Activated CD4-positive, alpha-beta memory T cell treated with anti-CD3 and anti-CD28 coated beads for 36 hours (primary cell): ENCODE data around the gene TINAG. TPM values are rescaled to one million over a fixed set of nuclear protein-coding genes. Genes with fewer than 3 reads are reported as not detected.

Experiments used
- CTCF ChIA-PET: fragments of 350-600 bp; sonication (Branson Sonifier 250); formaldehyde crosslinking; loops from one replicate; lab custom pipeline; 2021; ENCODE audit warnings: antibody characterized with exemption, inconsistent platforms; lab: Charles Lee
- POLR2A ChIA-PET: fragments of 350-600 bp; sonication (Branson Sonifier 250); formaldehyde crosslinking; loops from one replicate; lab custom pipeline; 2021; ENCODE audit warnings: antibody characterized with exemption; lab: Charles Lee
- DNase-seq: peaks from one replicate; pipeline ENCODE4 v3.0.0-alpha.2; 2020
- H3K27ac Mint-ChIP-seq: one replicate; pipeline ENCODE4 v1.8.0; 2021; ENCODE audit warnings: mixed read lengths
- H3K27me3 Mint-ChIP-seq: one replicate; pipeline ENCODE4 v1.8.0; 2021; ENCODE audit warnings: mixed read lengths
- H3K36me3 Mint-ChIP-seq: one replicate; pipeline ENCODE4 v1.8.0; 2021; ENCODE audit warnings: mixed read lengths
- H3K4me1 Mint-ChIP-seq: one replicate; pipeline ENCODE4 v1.8.0; 2021; ENCODE audit warnings: low read depth, mixed read lengths
- H3K4me3 Mint-ChIP-seq: one replicate; pipeline ENCODE4 v1.8.0; 2021; ENCODE audit warnings: mild to moderate bottlenecking, mixed read lengths
- H3K9me3 Mint-ChIP-seq: one replicate; pipeline ENCODE4 v1.8.0; 2021; ENCODE audit warnings: mixed read lengths
- intact Hi-C: fragments of 100-400 bp; cut with micrococcal nuclease; formaldehyde crosslinking; loops from one replicate; pipeline ENCODE4 v1.15.1; 2023
- total RNA-seq, 2 experiments: library from RNA; stranded (reverse); gene quantifications; one replicate each; pipeline ENCODE4 v1.2.3, GENCODE V29; 2021

The TINAG gene
- total RNA-seq, 2 experiments from 2014 or later: not detected

GRCh38 chr6:54390362-54390761 lies 82.1 kb downstream of the TINAG start:
- no peak for DNase-seq
- Mint-ChIP-seq H3K4me3 (no peak overlapping the region), H3K27ac (no peak overlapping the region), H3K36me3 (no peaks in the 10 kb centered on the region), H3K4me1 (no peaks in the 10 kb centered on the region), H3K27me3 (no peaks in the 10 kb centered on the region), H3K9me3 (peaks cover 3% of the 10 kb centered on the region)
- POLR2A ChIA-PET: no interaction called here
- CTCF ChIA-PET: no interaction called here
- intact Hi-C loops: no loop called here

GRCh38 chr6:54391577-54391976 lies 83.3 kb downstream of the TINAG start:
- Mint-ChIP-seq H3K36me3 (no peaks in the 10 kb centered on the region), H3K9me3 (peaks cover 3% of the 10 kb centered on the region), H3K27me3 (no peaks in the 10 kb centered on the region), H3K4me1 (no peaks in the 10 kb centered on the region), H3K4me3 (no peak overlapping the region), H3K27ac (no peak overlapping the region)
- CTCF ChIA-PET: no interaction called here
- no peak for DNase-seq
- POLR2A ChIA-PET: no interaction called here
- intact Hi-C loops: no loop called here

GRCh38 chr6:54403096-54403495 lies 94.9 kb downstream of the TINAG start:
- POLR2A ChIA-PET: no interaction called here
- Mint-ChIP-seq H3K27ac (no peak overlapping the region), H3K27me3 (no peaks in the 10 kb centered on the region), H3K4me3 (no peak overlapping the region), H3K4me1 (no peaks in the 10 kb centered on the region), H3K9me3 (peaks cover 6% of the 10 kb centered on the region), H3K36me3 (no peaks in the 10 kb centered on the region)
- DNase-seq: no peak
- CTCF ChIA-PET: no interaction called here
- intact Hi-C loops: no loop called here

DNA sequence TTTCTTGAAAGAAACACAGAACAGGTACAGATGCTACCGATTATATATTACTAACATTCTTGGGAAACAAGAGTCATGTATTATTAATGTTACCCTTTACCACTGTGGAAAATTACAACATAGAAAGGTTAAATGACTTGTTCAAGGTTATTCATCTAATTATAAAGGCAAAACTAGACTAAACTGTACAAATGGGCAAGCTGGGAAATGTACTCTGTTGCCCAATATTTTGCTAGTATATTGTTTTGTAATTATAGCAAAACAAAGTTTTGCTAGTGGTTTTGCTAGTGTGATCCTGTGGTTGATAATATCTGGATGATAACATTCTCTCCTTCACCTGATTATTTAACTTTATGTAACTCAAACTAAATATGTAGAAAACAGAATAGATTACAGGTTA lies 96.5 kb downstream of the TINAG start:
- ChIA-PET POLR2A (no interaction called here), CTCF (no interaction called here)
- H3K9me3 Mint-ChIP-seq: peaks cover 9% of the 10 kb centered on the region
- no peaks in the 10 kb centered on the region for H3K36me3 Mint-ChIP-seq
- intact Hi-C loops: no loop called here
- H3K4me3 Mint-ChIP-seq: no peak overlapping the region
- H3K4me1 Mint-ChIP-seq: no peaks in the 10 kb centered on the region
- DNase-seq: no peak
- no peaks in the 10 kb centered on the region for H3K27me3 Mint-ChIP-seq
- no peak overlapping the region for H3K27ac Mint-ChIP-seq

GRCh38 chr6:54411767-54412166 lies 103.5 kb downstream of the TINAG start:
- DNase-seq: no peak
- H3K27me3 Mint-ChIP-seq: no peaks in the 10 kb centered on the region
- no peaks in the 10 kb centered on the region for H3K36me3 Mint-ChIP-seq
- no peaks in the 10 kb centered on the region for H3K4me1 Mint-ChIP-seq
- H3K27ac Mint-ChIP-seq: no peak overlapping the region
- peaks cover 3% of the 10 kb centered on the region for H3K9me3 Mint-ChIP-seq
- ChIA-PET POLR2A (no interaction called here), CTCF (no interaction called here)
- intact Hi-C loops: no loop called here
- no peak overlapping the region for H3K4me3 Mint-ChIP-seq

DNA sequence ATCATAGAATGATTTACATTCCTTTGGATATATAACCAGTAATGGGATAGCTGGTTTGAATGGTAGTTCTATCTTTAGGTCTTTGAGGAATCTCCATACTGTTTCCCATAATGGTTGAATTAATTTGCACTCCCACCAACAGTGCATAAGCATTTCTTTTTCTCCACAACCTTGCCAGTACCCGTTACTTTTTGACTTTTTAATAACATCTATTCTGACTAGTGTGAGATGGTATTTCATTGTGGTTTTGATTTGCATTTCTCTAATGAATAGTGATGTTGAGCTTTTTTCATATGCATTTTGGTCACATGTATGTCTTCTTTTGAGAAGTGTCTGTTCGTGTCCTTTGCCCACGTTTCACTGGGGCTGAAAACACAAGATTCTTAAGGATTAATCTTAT lies 107.3 kb downstream of the TINAG start:
- POLR2A ChIA-PET: no interaction called here
- no peak overlapping the region for H3K4me3 Mint-ChIP-seq

DNA sequence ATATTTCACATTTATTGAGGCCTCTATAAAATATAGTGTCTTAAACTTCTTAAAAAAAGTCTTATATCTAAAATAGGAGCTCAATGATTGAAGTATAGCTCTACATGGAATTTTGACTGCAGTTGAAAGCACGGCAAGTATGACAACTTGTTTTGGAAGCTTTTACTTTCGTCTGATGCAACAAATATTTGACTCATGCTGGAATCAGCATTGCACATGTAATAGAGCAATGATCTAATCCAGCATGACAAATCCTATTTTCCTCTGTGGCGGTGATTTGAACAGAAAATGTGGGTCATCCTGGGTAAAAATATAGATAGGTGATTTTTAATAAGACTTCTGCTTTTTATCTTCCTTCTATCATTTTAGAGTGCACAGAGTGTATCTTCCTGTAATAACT lies 111.6 kb downstream of the TINAG start:
- POLR2A ChIA-PET: no interaction called here
- CTCF ChIA-PET: no interaction called here
- Mint-ChIP-seq H3K27me3 (no peaks in the 10 kb centered on the region), H3K9me3 (peaks cover 4% of the 10 kb centered on the region), H3K36me3 (no peaks in the 10 kb centered on the region), H3K27ac (no peak overlapping the region), H3K4me3 (no peak overlapping the region), H3K4me1 (no peaks in the 10 kb centered on the region)
- intact Hi-C loops: no loop called here
- DNase-seq: no peak

More for the DNA sequence above, 107.3 kb downstream of the TINAG start:
- Mint-ChIP-seq H3K36me3 (no peaks in the 10 kb centered on the region), H3K27ac (no peak overlapping the region), H3K4me1 (no peaks in the 10 kb centered on the region), H3K27me3 (no peaks in the 10 kb centered on the region), H3K9me3 (peaks cover 2% of the 10 kb centered on the region)
- CTCF ChIA-PET: no interaction called here
- intact Hi-C loops: no loop called here
- no peak for DNase-seq

- intact Hi-C loops: no loop called here
- Mint-ChIP-seq H3K4me3 (no peak overlapping the region), H3K4me1 (no peaks in the 10 kb centered on the region), H3K27ac (no peak overlapping the region), H3K9me3 (peaks cover 2% of the 10 kb centered on the region), H3K36me3 (no peaks in the 10 kb centered on the region), H3K27me3 (no peaks in the 10 kb centered on the region)
- ChIA-PET CTCF (no interaction called here), POLR2A (no interaction called here)
- DNase-seq: no peak
Observed at GRCh38 chr6:54426995-54427394, 118.8 kb downstream of the TINAG start.

DNA sequence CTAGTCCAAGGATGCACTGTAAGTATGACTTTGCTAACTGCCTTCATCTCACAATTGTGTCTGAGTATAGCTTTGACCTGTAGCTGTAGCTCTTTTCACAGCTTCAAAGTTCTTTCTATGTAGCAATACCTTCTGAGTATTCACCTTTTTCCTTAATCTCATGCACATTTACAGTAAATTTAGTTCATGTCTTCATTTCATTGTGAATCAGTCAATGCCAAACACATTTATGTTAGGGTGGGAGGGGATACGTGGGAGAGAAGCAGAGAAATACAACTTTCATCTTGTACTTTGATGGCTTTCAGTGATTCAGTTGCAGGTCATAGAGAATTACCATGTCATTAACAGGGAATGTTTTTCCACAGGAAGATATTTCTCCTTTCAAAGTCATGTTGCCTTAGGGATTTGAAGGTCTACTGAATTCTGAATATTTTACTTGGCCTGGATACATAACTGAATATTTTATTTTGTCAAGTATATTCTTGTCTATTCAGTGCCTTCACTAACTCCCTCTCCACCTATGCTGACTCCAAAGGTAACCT lies 119.2 kb downstream of the TINAG start:
- no peaks in the 10 kb centered on the region for H3K4me1 Mint-ChIP-seq
- H3K27ac Mint-ChIP-seq: no peak overlapping the region
- intact Hi-C loops: no loop called here
- ChIA-PET CTCF (no interaction called here), POLR2A (no interaction called here)
- H3K36me3 Mint-ChIP-seq: no peaks in the 10 kb centered on the region
- DNase-seq: no peak
- H3K9me3 Mint-ChIP-seq: peaks cover 1% of the 10 kb centered on the region
- H3K27me3 Mint-ChIP-seq: no peaks in the 10 kb centered on the region
- no peak overlapping the region for H3K4me3 Mint-ChIP-seq

DNA sequence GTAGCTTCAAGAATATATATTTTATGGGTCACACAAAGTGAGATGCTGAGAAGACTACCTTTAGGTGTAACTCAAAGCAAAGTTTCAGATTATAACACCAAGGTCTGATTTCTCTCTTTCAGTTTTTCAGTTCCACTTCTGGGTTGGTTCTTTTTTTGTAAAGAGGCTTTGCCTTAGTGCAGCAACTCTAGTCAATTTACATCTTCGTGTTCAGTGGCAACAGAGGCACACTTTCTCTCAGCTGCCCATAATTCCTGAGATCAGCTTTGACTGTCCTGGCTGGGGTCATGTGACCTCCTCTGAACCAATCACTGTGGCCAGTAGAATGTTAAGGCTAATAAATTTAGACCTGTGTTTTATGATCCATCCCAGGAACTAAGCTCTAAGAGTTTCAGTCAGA lies 120.2 kb downstream of the TINAG start:
- no peak overlapping the region for H3K4me3 Mint-ChIP-seq
- H3K27me3 Mint-ChIP-seq: no peaks in the 10 kb centered on the region
- intact Hi-C loops: no loop called here
- no peaks in the 10 kb centered on the region for H3K36me3 Mint-ChIP-seq
- H3K4me1 Mint-ChIP-seq: no peaks in the 10 kb centered on the region
- no peak for DNase-seq
- ChIA-PET CTCF (no interaction called here), POLR2A (no interaction called here)
- H3K9me3 Mint-ChIP-seq: no peaks in the 10 kb centered on the region
- H3K27ac Mint-ChIP-seq: no peak overlapping the region

DNA sequence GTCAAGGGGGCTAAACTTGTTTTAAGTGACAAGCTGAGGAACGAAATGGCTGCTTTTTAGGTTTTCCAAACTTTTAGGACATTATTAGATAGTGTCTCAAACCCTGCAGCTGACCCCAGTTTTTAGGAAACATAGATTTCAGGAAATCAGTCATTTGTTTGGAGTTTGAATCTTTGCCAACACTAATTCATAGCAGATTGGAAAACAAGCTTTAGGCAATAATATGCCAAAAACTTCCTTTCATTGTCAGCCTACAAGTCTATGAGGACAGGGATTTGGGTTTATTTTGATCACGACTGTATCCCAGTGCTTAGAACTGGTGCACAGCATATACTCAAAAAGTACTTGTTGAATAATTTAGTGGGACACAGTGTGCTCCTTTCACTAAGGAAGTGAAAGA lies 123.2 kb downstream of the TINAG start:
- ChIA-PET CTCF (no interaction called here), POLR2A (no interaction called here)
- intact Hi-C loops: no loop called here
- H3K4me3 Mint-ChIP-seq: no peak overlapping the region
- no peaks in the 10 kb centered on the region for H3K9me3 Mint-ChIP-seq
- H3K4me1 Mint-ChIP-seq: no peaks in the 10 kb centered on the region
- no peak overlapping the region for H3K27ac Mint-ChIP-seq
- no peaks in the 10 kb centered on the region for H3K36me3 Mint-ChIP-seq
- H3K27me3 Mint-ChIP-seq: no peaks in the 10 kb centered on the region
- no peak for DNase-seq
